GM18498 (cell line): Measurements from ENCODE around the gene ADAMTS14.

Experiments used
- ATAC-seq: cut with Tn5 transposase; IDR thresholded peaks from one replicate; pipeline ENCODE4 v1.9.1; 2021; ENCODE audit warnings: mild to moderate bottlenecking, moderate library complexity; ENCODE audit not compliant: unreplicated experiment

The ADAMTS14 gene

DNA sequence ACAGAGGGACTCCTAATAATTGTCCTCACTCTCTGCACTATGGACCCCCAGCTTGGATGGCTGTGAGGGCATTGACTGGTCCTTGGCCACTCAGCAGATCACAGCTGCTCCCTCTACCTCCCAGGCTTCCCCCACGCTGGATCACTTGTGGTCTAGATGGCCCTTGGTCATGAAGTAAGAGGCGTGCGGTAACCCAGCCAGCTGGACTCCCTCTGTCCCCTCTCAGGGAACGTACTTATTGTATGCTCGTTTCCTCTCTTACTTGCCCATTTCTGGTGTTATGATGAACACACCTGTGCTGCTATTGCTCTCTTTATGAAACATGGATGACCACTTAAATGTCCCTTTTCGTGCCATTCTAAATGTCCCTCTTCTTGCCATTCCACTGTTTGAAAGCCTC, 19.3 kb downstream of the ADAMTS14 start:
- ATAC-seq = no peak

DNA sequence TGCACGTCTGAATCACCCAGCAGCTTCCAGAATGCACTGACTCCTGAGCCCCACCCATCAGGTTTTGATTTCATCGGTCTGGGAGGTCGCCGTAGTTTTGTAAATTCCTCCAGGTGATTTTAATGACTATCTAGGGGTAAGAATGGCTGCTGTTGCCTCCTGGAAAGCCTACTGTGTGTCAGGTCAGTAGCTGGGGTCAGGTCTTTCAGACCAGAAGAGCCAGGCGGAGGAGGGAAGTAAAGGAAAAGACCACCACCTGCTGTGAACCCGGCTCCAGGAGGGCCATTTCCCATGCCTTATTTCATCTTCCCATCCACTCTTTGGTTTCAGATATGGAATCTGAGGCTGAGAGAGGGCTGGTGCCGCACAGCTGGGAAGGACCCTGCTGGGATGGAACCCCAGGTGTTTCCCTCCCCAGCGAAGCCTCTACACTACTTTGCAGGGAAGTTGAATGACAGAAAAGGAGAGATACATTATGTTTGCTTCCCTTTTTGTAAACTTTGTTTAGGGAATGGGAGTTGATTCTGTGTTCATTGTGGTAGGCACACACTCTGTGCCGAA, 19.8 kb downstream of the ADAMTS14 start:
- no peak for ATAC-seq

DNA sequence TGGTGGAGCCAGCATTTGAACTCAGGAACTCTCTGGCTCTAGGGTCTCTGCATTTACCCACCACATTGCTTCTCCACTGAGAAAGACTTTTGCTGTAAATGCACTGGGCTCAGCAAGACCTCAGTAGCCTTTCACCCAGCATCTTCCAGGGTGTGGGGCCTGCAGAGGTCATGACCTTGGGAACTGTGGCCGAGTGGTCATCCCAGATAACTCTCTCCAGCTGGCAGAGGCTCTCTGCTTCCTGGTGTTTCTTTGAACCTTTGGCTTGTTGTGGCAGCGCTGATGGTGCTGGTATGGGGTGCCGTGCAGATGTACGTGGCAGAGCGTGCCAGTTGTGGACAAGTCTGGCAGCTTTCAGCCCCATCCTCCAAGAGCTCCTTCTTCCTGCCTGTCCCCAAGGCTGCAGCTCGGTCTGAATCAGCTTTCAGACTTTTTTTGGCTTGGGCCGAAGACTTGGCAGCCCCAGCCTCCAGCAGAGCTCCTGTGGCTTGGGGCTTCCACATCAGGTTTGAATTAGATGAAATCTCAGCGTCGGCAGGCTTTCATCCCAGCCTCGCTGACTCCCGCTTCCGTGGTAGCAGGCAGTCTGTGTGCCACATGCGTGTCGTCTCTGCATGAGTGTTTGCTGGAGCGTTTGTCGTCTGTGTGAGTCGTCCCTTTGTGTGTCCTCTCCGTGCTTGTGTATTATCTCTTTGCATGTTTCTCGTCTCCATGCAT, 21.5 kb downstream of the ADAMTS14 start:
- no peak for ATAC-seq

DNA sequence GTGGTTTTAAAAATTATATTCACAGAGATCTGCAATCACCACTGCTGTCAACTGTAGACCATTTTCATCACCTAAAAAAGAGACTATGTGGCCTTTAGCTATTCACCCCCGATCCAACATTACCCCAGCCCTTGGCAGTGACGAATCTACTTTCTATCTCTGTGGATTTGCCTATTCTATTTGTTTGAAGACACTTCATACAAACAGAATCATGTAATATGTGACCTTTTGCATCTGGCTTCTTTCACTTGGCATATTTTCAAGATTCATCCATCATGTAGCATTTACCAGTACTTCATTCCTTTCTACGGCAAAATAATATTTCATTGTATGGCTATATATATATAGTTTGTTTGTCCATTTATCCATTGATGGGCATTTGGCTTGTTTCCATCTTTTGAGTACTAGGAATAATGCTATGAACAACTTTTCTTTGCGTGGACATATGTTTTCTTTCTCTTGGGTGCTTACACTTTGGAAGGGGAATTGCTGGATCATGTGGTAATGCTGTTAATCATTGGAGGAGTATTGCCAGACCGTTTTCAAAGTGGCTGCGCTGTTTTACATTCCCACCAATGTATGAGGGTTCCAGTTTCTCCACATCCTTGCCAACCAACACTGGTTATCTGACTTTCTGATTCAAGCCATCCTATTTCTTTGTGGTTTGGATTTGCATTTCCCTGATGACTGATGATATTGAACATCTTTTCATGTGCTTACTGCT, 22.3 kb downstream of the ADAMTS14 start:
- ATAC-seq = no peak

DNA sequence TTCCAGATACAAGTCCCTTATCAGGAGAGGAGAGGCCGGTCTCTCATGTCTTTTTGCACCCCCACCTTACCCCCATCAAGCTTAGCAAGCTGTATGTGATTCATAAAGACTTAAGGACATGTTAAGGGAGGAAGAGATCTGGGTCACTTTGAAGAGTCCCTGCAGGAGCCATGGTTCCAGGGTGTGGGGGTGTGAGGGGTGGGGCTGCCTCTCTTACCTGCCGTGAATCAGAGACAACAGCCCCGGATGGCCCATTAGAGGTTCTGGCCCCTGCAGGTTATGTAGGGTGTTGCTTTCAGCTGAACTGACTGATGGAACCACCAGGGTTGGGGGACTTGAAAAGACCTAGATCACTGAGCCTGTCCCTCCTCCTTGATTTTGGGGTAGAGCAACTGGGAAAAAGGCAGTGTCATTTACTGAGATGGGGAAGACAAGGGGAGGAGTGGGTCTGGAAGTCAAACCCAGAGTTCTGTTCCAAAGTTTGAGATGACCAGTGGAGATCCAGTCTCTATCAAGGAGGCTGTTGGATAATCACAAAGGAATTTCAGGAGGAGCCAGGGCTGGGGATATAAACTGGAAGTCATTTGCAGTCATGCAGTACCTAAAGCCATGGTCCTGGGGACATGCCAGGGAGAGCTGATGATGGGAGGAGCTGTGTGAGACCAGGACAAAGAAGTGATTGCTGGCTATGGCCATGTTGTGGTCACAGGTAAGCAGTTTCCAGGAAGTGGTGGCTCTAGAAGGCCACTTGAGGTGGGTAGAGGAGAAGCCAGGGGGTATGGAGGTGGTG, 23.1 kb downstream of the ADAMTS14 start:
- no peak for ATAC-seq

DNA sequence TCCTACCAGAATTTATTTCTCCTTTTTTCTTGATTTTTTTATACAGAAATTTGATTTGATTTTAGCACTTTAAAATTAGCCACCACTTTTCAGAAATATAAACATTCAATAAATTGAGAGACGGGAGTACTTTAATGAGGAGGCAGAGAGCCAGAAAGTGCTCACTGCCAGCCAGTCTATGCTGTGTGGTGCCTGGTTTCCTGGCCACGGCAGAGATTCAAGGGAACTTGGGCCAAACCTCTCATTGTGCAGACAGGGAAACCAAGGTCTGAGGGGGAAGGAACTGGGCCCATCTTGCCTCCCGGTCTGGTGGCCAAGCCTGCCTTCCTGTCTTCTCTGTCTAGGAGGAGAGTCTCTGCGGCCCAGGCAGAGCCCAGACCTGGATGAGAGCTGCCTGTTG, 25.9 kb downstream of the ADAMTS14 start:
- ATAC-seq = no peak

DNA sequence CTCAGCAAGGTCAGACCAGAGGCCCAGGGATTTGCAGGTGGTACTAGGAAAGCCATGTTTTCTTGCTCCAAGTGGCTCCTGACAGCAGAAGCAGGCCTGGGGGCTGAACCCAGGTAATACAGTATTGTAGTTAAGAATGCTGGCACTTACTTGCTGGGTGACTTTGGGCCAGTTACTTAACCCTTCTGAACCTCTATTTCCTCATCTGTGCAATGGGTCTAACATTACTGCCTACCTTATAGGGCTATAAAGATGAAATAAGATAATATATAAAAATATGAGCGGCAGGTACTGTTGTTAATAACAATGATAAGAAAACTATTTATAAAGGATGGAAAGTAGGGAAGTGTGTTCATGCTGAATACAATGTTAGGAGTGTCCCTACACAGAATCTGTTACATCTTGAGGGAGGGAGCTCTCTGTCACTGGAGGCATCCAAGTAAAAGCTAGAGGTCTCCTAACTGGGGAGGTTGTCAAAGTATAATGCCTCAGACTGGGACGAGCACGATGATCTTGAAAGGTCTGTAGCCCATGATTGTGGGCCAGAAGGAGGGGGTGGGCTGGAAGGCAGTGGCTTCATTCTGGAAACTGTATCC, 26.9 kb downstream of the ADAMTS14 start:
- no peak for ATAC-seq

DNA sequence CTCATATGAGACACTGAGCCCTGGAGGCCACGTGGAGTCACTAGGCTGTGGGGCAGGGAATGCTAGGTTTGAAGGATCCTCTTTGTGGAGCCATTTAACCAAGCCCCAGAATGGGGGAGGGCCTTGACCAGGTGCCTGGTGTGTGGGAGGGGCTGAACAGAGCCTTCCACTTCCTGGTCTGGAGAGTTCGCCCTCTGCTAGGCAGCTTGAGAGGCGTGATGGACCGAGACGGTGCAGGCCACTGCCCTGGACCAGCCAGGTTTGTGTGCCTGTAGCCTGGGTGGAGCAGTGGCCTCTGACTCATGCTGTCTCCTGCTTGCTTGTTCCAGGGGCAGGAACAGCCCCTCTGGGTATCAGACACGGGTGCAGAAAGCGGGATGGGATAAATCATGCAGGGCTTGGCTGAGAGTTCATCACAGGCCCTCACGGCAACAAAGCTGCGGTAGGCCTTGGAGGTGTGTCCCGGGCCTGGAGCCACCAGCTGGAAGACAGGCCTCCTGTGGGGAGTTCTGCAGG, 27.4 kb downstream of the ADAMTS14 start:
- ATAC-seq = no peak

DNA sequence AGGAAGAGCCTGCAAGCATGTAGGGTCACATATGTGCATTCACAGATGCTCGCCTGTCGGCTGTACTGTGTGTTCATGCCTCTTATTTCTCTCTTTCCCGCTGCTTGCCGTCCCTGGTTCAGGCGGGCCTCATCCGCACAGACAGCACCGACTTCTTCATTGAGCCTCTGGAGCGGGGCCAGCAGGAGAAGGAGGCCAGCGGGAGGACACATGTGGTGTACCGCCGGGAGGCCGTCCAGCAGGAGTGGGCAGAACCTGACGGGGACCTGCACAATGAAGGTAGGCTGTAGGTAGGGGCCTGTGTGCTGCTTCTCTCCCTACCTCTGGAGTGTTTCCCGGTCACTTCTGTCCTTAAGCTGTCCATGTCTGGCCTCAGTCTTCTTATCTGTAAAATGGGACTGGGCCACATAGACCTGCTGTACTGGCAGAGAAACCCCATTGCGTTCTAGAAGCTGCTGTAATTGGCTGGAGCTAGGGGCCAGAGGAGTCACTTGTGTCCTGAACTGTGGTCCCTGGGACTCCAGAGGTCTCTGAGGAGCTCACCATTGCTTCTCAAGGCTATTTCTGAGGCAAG, 30.0 kb downstream of the ADAMTS14 start:
- ATAC-seq = no peak

DNA sequence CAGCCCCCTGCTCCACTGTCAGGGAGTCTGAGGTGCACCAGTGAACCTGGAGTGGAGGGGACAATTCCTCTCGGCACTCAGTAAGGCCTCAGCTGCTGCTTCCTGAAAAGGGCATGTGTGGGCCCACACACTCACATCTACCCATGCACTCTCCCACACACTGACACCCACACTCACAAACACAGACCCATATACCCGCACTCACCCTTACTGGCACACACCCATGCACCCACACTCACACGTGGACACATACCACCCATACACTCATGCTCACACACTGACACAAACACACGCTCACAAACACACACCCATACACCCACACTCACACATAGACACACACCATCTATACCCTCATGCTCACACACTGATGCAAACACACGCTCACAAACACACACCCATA, 31.9 kb downstream of the ADAMTS14 start:
- ATAC-seq = no peak

DNA sequence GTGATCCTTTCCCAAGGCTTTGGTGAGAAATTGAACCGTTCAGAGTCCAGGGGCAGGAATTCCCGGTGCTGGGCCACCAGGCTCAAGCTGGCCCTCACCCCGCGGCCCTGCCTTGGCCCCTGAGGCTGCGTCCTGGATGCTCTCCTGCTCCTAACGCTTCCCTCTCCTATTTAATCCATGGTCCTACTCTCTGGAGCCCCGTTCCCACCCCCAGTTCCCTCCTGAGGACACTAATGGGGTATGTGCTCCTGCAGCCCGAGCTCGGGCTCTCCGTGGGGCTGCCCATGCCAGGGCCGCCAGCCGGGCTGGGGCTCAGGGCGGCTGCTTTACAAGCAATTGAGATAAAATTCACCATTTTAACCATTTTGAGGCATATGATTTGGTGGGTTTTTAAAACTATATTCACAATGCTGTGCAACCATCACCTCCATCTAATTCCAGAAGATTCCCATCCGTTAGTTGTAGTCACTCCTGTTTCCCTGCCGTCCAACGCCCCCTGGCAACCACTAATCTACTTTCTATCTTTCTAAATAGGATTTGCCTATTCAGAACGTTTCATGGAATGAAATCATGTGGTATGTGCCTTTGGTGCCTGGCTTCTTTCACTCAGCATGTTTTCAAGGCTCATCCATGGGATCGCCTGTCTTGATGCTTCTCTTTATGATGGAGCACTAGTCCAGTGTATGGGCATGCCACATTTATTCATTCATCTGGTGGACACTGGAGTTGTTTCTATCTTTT, 33.0 kb downstream of the ADAMTS14 start:
- no peak for ATAC-seq

DNA sequence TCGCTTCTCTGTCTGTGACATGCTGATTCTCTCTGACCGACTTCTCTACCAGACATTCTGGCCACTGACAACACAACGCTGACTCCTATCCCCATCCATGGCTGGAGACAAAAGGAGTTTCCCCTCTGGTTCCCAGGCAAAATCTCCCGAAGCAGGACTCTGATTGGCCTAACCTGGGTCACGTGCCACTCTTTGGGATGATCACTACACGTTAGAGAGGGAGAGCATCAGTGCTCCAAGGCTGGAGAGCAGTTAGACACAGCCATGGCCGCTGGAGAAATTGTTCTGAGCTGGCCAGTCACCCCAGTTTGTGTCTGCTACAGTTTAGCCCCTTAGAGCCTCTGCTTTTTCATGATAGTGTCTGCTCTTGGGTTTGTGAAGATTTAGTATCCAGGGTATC, 38.9 kb downstream of the ADAMTS14 start:
- ATAC-seq = no peak

DNA sequence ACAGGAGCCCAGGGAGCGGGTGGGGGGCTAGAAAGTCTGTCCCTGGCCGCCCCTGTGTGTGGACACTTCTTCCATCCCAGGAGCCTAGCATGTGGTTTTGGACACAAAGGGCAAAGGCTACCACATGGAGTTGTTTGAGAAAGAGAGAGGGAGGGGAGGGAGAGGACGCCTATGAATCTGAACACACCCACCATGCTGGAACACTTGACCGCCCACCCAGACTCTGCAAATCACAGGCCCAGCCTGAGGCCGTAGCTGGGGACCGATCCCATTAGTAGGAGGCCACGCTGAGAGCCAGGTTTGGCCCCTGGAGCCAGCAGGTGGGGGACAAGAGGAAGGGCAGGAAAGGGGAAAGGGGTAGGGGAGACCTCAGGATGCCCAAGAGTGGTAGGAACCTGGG, 39.6 kb downstream of the ADAMTS14 start:
- no peak for ATAC-seq

DNA sequence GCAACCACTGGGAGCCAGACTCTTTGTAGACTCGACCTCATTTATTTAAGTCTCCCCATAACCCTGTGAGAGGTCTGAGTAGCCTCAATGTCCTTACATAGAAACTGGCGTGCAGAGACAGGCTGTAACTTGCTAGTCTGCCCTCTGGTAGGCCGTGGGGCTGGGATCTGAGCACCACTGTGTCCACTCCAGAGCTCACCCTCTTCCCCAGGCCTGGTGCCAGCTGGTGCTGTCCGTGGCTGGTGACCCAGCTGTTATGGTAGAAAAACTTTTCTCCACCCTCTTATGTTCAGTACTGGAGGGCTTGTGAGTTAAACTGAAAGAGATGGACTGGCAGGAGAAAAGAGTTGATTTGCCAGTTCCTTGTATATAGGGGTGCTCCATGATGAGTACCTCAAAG, 41.9 kb downstream of the ADAMTS14 start:
- ATAC-seq = no peak

DNA sequence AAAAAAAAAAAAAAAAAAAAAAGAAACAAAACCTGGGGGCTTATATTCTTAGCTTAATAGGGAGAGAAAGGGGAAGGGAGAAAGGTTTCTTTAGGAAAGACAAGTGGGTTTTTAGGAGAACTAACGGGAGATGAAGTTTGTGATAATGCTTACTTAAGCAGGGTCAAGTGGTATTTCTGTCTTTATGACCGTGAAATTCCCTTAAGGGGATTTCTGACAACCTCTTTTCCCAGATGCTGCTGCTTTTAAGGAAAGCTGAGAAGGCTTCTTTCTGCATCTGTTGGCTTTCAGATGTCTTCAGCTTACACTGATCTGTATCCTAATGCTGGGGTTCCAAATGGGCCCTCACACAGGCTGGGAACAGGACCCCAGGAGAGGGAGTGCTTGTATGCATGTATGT, 42.6 kb downstream of the ADAMTS14 start:
- no peak for ATAC-seq

DNA sequence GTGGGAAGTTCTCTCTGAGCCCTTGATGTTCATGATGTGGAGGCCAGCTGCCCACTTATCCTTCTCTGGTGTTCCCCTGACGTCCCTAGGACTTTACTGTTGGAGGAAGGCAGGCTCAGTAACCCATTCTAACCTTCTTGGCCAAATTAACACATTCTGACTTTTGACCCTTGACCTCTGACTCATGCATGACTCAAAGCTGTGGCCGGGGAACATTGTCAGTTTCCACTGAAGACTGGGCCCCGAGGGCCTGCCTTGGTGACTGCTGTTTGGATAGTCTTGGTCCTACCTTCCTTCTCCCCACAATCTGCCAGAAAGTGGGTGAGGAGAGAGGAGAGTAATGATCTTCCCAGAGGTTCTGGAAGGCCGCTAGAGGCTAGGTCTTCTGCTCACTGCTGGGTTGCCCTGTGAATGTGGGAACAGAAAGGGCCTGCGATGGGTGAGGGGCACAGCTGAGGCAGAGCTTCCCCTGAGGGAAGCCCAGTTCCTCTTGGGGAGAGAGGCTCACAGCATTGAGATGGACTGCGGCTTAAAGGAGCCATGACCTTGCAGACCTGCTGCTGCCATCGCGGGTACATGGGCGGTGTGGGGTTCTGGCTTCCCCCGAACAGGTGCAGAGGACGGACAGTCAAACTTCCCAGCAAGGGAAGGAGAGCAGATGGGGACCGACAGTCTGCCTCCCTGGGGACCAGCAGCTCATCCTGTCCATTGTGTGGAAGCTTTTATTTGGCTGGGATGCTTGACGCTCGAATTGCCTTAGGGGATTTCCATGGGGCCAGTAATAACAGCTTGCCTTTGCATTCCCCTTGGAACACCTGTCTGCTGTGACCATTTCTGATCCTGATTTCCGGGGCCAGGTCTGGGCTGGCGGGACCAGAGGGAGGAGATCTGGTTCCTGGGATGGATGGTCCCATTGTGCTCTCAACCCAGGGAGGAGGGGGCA, 43.8 kb downstream of the ADAMTS14 start:
- no peak for ATAC-seq

DNA sequence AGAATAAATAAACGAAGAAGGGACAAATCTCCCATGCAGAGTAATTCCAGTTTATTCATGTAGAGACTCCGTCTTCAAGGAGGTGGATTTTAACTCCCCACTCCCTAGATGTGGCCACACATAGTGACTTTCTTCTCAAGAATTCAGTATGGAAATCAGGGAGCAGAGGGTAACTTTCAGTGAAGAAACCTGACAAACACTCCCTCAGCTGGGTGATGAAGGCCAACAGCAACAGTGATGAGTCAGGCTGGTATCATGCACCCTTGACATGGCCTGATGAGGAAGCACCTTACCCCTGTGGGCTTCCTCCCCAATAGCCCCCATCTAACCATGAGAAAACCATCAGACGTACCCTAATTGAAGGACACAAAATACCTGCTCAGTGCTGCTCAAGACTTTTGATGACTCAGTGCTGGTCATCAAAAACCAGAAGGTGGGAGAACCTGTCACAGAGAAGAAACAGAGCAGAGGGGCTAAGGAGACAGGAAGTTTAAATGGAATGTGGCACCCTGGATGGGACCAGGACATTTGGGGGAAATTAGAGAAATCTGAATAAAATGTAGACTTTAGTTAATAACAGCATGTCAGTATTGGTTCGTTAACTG, 50.6 kb downstream of the ADAMTS14 start:
- ATAC-seq = no peak

DNA sequence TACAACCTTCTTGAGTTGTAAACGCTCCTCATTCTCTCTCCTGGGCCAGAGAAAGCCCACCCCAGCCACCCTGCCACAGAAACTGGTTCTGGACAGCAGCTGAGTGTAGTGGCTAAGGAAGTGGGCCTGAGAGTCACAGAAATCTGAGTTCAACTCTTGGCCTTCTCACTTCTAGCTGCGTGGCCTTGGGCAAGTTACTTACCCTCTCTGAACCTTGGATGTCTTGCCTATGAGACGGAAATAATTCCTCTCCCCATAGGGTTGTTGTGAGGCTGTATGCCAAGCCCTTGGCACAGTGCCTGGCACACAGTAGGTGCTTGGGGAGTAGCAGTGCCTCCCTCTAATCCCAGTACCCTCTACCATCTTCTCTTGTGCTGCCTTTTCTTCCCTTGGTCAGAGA, 51.5 kb downstream of the ADAMTS14 start:
- ATAC-seq = no peak
